PC-9 (cell line): ENCODE data around the gene ME3. TPM values are rescaled to one million over a fixed set of nuclear protein-coding genes. Genes with fewer than 3 reads are reported as not detected.

ENCODE experiments used
- BruUV-seq: library from RNA; stranded (reverse); fragments of 400-500 nt; replicated peaks from 2 replicates; lab custom pipeline; 2021; lab: Mats Ljungman, UMichigan
- CTCF ChIA-PET: fragments of 300-600 bp; sonication (Branson Sonifier 250); formaldehyde crosslinking; loops from one replicate; lab custom pipeline; 2022; ENCODE audit warnings: antibody characterized with exemption; lab: Charles Lee
- POLR2A ChIA-PET: fragments of 300-600 bp; sonication (Branson Sonifier 250); formaldehyde crosslinking; loops from one replicate; lab custom pipeline; 2022; ENCODE audit warnings: antibody characterized with exemption; ENCODE audit not compliant: unreplicated experiment; lab: Charles Lee
- DNase-seq, 2 experiments: peaks; one replicate each; pipeline versions ENCODE4 v3.0.0 to v3.0.0-alpha.2; 2015 to 2022; ENCODE audit warnings: mixed read lengths in 1 of 2
- H2AFZ ChIP-seq: fragments of 200-600 bp; sonication (generic); 2 replicates; pipeline ENCODE4 v1.8.1; 2017; ENCODE audit warnings: antibody characterized with exemption
- H3F3A ChIP-seq: fragments of 200-600 bp; sonication (generic); 2 replicates; pipeline ENCODE4 v1.8.1; 2017; ENCODE audit warnings: antibody characterized with exemption, mild to moderate bottlenecking, low read depth; ENCODE audit not compliant: insufficient read depth
- H3K27ac ChIP-seq: fragments of 200-600 bp; sonication (generic); 2 replicates; pipeline ENCODE4 v1.6.1; 2016; ENCODE audit warnings: mixed run types
- H3K27me3 ChIP-seq: fragments of 200-600 bp; sonication (generic); 2 replicates; pipeline ENCODE4 v1.6.1; 2016; ENCODE audit warnings: low read depth, mixed run types; ENCODE audit not compliant: insufficient read depth
- H3K36me3 ChIP-seq: fragments of 200-600 bp; sonication (generic); 2 replicates; pipeline ENCODE4 v1.6.1; 2016; ENCODE audit warnings: low read depth, mixed run types
- H3K4me1 ChIP-seq: fragments of 200-600 bp; sonication (generic); replicated peaks from 2 replicates; pipeline ENCODE4 v1.6.1; 2016; ENCODE audit warnings: mixed run types; ENCODE audit not compliant: insufficient read depth
- H3K4me2 ChIP-seq: fragments of 200-600 bp; sonication (generic); 2 replicates; pipeline ENCODE4 v1.6.1; 2017; ENCODE audit warnings: mixed run types
- H3K4me3 ChIP-seq: fragments of 200-600 bp; sonication (generic); 2 replicates; pipeline ENCODE4 v1.6.1; 2016; ENCODE audit warnings: mixed run types
- H3K79me2 ChIP-seq: fragments of 200-600 bp; sonication (generic); 2 replicates; pipeline ENCODE4 v1.6.1; 2017; ENCODE audit warnings: low read depth, mixed run types
- H3K9me2 ChIP-seq: fragments of 200-600 bp; sonication (generic); 2 replicates; pipeline ENCODE4 v1.8.1; 2017; ENCODE audit warnings: mild to moderate bottlenecking; ENCODE audit not compliant: insufficient read depth
- H3K9me3 ChIP-seq: fragments of 200-600 bp; sonication (generic); 2 replicates; pipeline ENCODE4 v1.8.1; 2016; ENCODE audit warnings: low read depth; ENCODE audit not compliant: insufficient read depth
- H4K20me1 ChIP-seq: fragments of 200-600 bp; sonication (generic); 2 replicates; pipeline ENCODE4 v1.8.1; 2017; ENCODE audit not compliant: insufficient read depth
- EZH2 ChIP-seq: fragments of 200-600 bp; sonication (generic); IDR thresholded peaks from 2 replicates; pipeline ENCODE4 v1.8.0; 2017; ENCODE audit warnings: antibody characterized with exemption, low read depth
- intact Hi-C: fragments of 100-400 bp; cut with micrococcal nuclease; formaldehyde crosslinking; loops from one replicate; pipeline ENCODE4 v1.10.0; 2022; ENCODE audit not compliant: unreplicated experiment
- total RNA-seq: library from RNA; stranded (reverse); gene quantifications from 2 replicates; pipeline ENCODE4 v1.2.3, GENCODE V29; 2021
- TF ChIP-seq, protein P1 (sequence below): fragments of 200-600 bp; sonication (generic); conservative IDR thresholded peaks from 2 replicates; pipeline ENCODE4 v1.6.1; 2017; ENCODE audit warnings: mixed run types, antibody characterized with exemption, mild to moderate bottlenecking, moderate library complexity

The ME3 gene
- total RNA-seq, 1 experiment from 2014 or later = 34.0 TPM

GRCh38 chr11:86704710-86705109, 32.3 kb upstream of the ME3 start:
- Histone ChIP-seq H3K27ac (no peak overlapping the region), H3K79me2 (no peaks in the 10 kb centered on the region), H2AFZ (no peak overlapping the region), H3K9me2 (no peaks in the 10 kb centered on the region), H3K27me3 (no peaks in the 10 kb centered on the region), H3F3A (0 out of 2 replicates have a peak, but pooled peaks cover 7% of the 10 kb centered on the region), H3K4me1 (peaks cover 6% of the 10 kb centered on the region), H3K36me3 (no peaks in the 10 kb centered on the region), H3K4me3 (no peak overlapping the region), H4K20me1 (no peaks in the 10 kb centered on the region), H3K4me2 (no peak overlapping the region), H3K9me3 (no peaks in the 10 kb centered on the region; the same call in 1 of the 2 replicates)
- TF ChIP-seq, protein P1, sequence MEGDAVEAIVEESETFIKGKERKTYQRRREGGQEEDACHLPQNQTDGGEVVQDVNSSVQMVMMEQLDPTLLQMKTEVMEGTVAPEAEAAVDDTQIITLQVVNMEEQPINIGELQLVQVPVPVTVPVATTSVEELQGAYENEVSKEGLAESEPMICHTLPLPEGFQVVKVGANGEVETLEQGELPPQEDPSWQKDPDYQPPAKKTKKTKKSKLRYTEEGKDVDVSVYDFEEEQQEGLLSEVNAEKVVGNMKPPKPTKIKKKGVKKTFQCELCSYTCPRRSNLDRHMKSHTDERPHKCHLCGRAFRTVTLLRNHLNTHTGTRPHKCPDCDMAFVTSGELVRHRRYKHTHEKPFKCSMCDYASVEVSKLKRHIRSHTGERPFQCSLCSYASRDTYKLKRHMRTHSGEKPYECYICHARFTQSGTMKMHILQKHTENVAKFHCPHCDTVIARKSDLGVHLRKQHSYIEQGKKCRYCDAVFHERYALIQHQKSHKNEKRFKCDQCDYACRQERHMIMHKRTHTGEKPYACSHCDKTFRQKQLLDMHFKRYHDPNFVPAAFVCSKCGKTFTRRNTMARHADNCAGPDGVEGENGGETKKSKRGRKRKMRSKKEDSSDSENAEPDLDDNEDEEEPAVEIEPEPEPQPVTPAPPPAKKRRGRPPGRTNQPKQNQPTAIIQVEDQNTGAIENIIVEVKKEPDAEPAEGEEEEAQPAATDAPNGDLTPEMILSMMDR = no peak
- no peak for TF ChIP-seq EZH2
- intact Hi-C loops = no loop called here
- ChIA-PET POLR2A (no interaction called here), CTCF (no interaction called here)
- no peak for DNase-seq
- no TSS peak for BruUV-seq

GRCh38 chr11:86703987-86704386, 31.6 kb upstream of the ME3 start:
- CTCF ChIA-PET = no interaction called here
- Histone ChIP-seq H3F3A (peaks cover 13% of the 10 kb centered on the region; the same call in 1 of the 2 replicates), H3K4me2 (no peak overlapping the region), H3K9me3 (no peaks in the 10 kb centered on the region), H3K4me1 (peaks cover 13% of the 10 kb centered on the region), H3K4me3 (no peak overlapping the region), H3K27me3 (no peaks in the 10 kb centered on the region), H3K36me3 (no peaks in the 10 kb centered on the region), H3K9me2 (no peaks in the 10 kb centered on the region), H4K20me1 (no peaks in the 10 kb centered on the region), H2AFZ (no peak overlapping the region), H3K27ac (no peak overlapping the region), H3K79me2 (no peaks in the 10 kb centered on the region)
- TF ChIP-seq, protein P1 = no peak
- no peak for TF ChIP-seq EZH2
- POLR2A ChIA-PET = no interaction called here
- intact Hi-C loops = no loop called here
- BruUV-seq = no TSS peak
- DNase-seq = no peak

GRCh38 chr11:86702220-86702983, 30.0 kb upstream of the ME3 start:
- H3K79me2 ChIP-seq = no peaks in the 10 kb centered on the region
- H4K20me1 ChIP-seq = no peaks in the 10 kb centered on the region
- H2AFZ ChIP-seq = no peak overlapping the region
- no peaks in the 10 kb centered on the region for H3K9me3 ChIP-seq
- peaks cover 29% of the 10 kb centered on the region for H3K4me1 ChIP-seq
- H3K36me3 ChIP-seq = no peaks in the 10 kb centered on the region; the same call in 1 of the 2 replicates
- no peak for DNase-seq
- peaks cover 13% of the 10 kb centered on the region for H3F3A ChIP-seq
- no peaks in the 10 kb centered on the region for H3K27me3 ChIP-seq
- ChIA-PET CTCF (no interaction called here), POLR2A (no interaction called here)
- H3K4me3 ChIP-seq = no peak overlapping the region
- no peak overlapping the region for H3K27ac ChIP-seq
- H3K4me2 ChIP-seq = no peak overlapping the region
- intact Hi-C loops = no loop called here
- no peaks in the 10 kb centered on the region for H3K9me2 ChIP-seq
- BruUV-seq = no TSS peak
- no peak for TF ChIP-seq EZH2
- TF ChIP-seq, protein P1 = no peak
